Parathyroid adenoma (tissue), 2 donors: ENCODE measurements around the gene TWF1.

Experiments used
- H2AFZ ChIP-seq: fragments of 300-600 bp; sonication (generic); one replicate; pipeline ENCODE4 v1.7.0; 2017; ENCODE audit warnings: antibody characterized with exemption, mild to moderate bottlenecking
- H3K27ac ChIP-seq: fragments of 300-600 bp; sonication (generic); one replicate; pipeline ENCODE4 v1.7.0; 2017
- H3K27me3 ChIP-seq: fragments of 300-600 bp; sonication (generic); one replicate; pipeline ENCODE4 v1.7.0; 2017; ENCODE audit warnings: low read length; ENCODE audit not compliant: control insufficient read depth, insufficient read depth
- H3K36me3 ChIP-seq: fragments of 300-600 bp; sonication (generic); one replicate; pipeline ENCODE4 v1.7.0; 2017; ENCODE audit warnings: low read length; ENCODE audit not compliant: control insufficient read depth, insufficient read depth
- H3K4me1 ChIP-seq: fragments of 300-600 bp; sonication (generic); one replicate; pipeline ENCODE4 v1.7.0; 2017; ENCODE audit warnings: control low read depth
- H3K4me2 ChIP-seq: fragments of 300-600 bp; sonication (generic); one replicate; pipeline ENCODE4 v1.7.0; 2017; ENCODE audit warnings: low read length
- H3K4me3 ChIP-seq: fragments of 300-600 bp; sonication (generic); one replicate; pipeline ENCODE4 v1.7.0; 2017; ENCODE audit warnings: low read depth, low read length
- H3K79me2 ChIP-seq: fragments of 300-600 bp; sonication (generic); one replicate; pipeline ENCODE4 v1.7.0; 2017; ENCODE audit warnings: control low read depth
- H3K9ac ChIP-seq: fragments of 300-600 bp; sonication (generic); one replicate; pipeline ENCODE4 v1.7.0; 2017; ENCODE audit warnings: mild to moderate bottlenecking
- H3K9me3 ChIP-seq: fragments of 300-600 bp; sonication (generic); one replicate; pipeline ENCODE4 v1.7.0; 2017; ENCODE audit warnings: low read length; ENCODE audit not compliant: control insufficient read depth
- CTCF ChIP-seq: fragments of 300-600 bp; sonication (generic); IDR thresholded peaks from one replicate; pipeline ENCODE4 v1.7.0; 2017; ENCODE audit warnings: antibody characterized with exemption, mild to moderate bottlenecking
- donor health status: primary hyperparathyroidism.

TWF1 gene

GRCh38 chr12:43797561-43798217, 8.4 kb downstream of the TWF1 start:
- H3K4me2 ChIP-seq, result no peak overlapping the region
- H3K4me3 ChIP-seq, result no peak overlapping the region
- H2AFZ ChIP-seq, result no peak overlapping the region
- no peaks in the 10 kb centered on the region for H3K27me3 ChIP-seq
- no peaks in the 10 kb centered on the region for H3K9me3 ChIP-seq
- no peaks in the 10 kb centered on the region for H3K36me3 ChIP-seq
- no peak overlapping the region for H3K9ac ChIP-seq
- TF ChIP-seq CTCF, result no peak
- H3K27ac ChIP-seq, result no peak overlapping the region
- H3K4me1 ChIP-seq, result peaks cover 3% of the 10 kb centered on the region
- H3K79me2 ChIP-seq, result no peaks in the 10 kb centered on the region

- Histone ChIP-seq H3K9me3 (no peaks in the 10 kb centered on the region), H3K4me3 (no peak overlapping the region), H3K36me3 (no peaks in the 10 kb centered on the region), H2AFZ (no peak overlapping the region), H3K4me2 (no peak overlapping the region), H3K27ac (no peak overlapping the region), H3K4me1 (peaks cover 3% of the 10 kb centered on the region), H3K27me3 (no peaks in the 10 kb centered on the region), H3K79me2 (no peaks in the 10 kb centered on the region), H3K9ac (no peak overlapping the region)
- no peak for TF ChIP-seq CTCF
Measured at GRCh38 chr12:43795716-43796280, 10.3 kb downstream of the TWF1 start.

DNA sequence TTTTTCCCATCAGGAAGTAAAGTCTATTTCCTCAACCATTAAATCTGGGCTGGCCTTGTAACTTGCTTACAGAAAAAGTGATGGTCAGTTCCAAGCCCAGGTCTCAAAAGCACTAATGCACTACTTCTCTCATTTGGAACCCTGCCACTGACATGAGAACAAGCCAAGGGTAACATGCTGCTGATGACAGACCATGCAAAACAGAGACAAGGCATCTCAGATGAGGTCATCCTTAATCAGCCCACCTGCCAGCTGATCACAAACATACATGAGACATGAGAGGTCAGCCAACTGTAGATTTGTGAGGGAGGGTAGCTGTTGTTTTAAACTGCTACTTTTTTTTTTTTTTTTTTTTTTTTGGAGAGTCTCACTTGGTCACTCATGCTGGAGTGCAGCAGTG, 16.2 kb downstream of the TWF1 start:
- Histone ChIP-seq H3K27me3 (no peaks in the 10 kb centered on the region), H3K4me1 (no peaks in the 10 kb centered on the region), H3K36me3 (no peaks in the 10 kb centered on the region), H3K27ac (no peak overlapping the region), H3K4me2 (no peak overlapping the region), H3K9ac (no peak overlapping the region), H3K79me2 (no peaks in the 10 kb centered on the region), H3K4me3 (no peak overlapping the region), H2AFZ (no peak overlapping the region), H3K9me3 (no peaks in the 10 kb centered on the region)
- TF ChIP-seq CTCF, result no peak

DNA sequence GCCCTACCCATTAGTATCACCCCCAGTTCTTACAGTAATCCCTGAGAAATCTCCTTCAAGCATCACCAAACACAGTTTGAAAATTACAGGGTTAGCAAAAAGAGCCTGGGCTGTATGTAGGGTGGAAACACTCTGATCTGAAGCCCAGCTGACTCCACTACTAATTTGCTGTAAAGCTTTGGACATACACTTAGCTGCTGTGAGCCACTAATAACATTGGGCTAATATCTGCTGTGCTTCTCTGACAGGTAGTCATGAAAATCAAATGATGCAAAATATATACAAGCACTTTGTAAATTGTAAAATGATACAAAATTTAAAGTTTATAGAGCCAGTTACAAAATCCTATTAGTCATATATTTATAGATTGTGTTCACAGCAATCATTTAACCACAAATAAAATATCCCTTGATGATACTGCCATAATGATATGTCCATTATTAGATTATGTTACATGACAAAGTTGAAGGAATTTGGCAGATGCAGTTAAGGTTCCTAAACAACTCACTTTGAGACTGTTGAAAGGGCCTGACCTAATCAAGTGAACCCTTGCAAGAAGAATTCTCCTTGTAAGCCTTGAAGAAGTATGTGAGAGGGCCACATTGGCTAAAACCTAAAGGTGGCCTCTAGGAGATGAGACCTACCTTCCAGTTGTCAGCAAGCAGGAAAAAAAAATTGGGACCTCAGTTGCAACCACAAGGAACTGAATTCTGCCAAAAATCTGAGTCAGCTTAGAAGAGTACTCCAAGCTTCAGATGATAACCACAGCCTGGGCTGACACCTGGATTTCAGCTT, 19.0 kb downstream of the TWF1 start:
- Histone ChIP-seq H3K9me3 (no peaks in the 10 kb centered on the region), H3K79me2 (no peaks in the 10 kb centered on the region), H3K27me3 (no peaks in the 10 kb centered on the region), H3K9ac (no peak overlapping the region), H3K27ac (no peak overlapping the region), H2AFZ (no peak overlapping the region), H3K36me3 (no peaks in the 10 kb centered on the region), H3K4me3 (no peak overlapping the region), H3K4me1 (no peaks in the 10 kb centered on the region), H3K4me2 (no peak overlapping the region)
- no peak for TF ChIP-seq CTCF
